ENCODE data around the gene EPB41L1. TPM values are rescaled to one million over a fixed set of nuclear protein-coding genes. Genes with fewer than 3 reads are reported as not detected.

Gene EPB41L1
- total and polyA plus RNA-seq, 8 donors: 17.6 to 40.5 (median 30.8) TPM

DNA sequence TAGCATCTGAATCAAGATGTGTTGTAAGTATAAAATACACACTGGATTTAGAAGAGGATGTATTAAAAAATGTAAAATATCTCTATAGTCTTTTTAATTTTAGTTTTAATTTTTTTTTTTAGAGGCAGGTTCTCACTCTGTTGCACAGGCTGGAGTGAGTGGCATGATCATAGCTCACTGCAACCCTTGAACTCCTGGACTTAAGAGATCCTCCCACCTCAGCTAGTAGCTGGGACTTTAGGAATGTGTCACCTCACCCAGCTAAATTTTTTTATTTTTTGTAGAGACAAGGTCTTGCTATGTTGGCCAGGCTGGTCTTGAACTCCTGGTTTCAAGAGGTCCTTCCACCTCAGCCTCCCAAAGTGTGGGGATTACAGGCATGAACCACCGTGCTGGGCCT, 46.7 kb upstream of the EPB41L1 start:
- Histone ChIP-seq H3K9me3 (no peaks in the 10 kb centered on the region), H3K27ac (no peak overlapping the region), H3K4me3 (no peak overlapping the region), H3K27me3 (no peaks in the 10 kb centered on the region), H3K4me1 (peaks cover 29 to 34% (median 33%) of the 10 kb centered on the region in 3 donors), H3K36me3 (no peaks in the 10 kb centered on the region)
- FAIRE-seq: no peak
- DNase-seq: no peak
- 85 to 87% methylated on average over 1 of the region's 1 CpG for WGBS, 2 donors
- intact Hi-C loops (cut with DNase I): no loop called here
- no peak for ATAC-seq
- TF ChIP-seq, protein P1, sequence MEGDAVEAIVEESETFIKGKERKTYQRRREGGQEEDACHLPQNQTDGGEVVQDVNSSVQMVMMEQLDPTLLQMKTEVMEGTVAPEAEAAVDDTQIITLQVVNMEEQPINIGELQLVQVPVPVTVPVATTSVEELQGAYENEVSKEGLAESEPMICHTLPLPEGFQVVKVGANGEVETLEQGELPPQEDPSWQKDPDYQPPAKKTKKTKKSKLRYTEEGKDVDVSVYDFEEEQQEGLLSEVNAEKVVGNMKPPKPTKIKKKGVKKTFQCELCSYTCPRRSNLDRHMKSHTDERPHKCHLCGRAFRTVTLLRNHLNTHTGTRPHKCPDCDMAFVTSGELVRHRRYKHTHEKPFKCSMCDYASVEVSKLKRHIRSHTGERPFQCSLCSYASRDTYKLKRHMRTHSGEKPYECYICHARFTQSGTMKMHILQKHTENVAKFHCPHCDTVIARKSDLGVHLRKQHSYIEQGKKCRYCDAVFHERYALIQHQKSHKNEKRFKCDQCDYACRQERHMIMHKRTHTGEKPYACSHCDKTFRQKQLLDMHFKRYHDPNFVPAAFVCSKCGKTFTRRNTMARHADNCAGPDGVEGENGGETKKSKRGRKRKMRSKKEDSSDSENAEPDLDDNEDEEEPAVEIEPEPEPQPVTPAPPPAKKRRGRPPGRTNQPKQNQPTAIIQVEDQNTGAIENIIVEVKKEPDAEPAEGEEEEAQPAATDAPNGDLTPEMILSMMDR (IDR thresholded peaks at IDR 0.05): no peak

DNA sequence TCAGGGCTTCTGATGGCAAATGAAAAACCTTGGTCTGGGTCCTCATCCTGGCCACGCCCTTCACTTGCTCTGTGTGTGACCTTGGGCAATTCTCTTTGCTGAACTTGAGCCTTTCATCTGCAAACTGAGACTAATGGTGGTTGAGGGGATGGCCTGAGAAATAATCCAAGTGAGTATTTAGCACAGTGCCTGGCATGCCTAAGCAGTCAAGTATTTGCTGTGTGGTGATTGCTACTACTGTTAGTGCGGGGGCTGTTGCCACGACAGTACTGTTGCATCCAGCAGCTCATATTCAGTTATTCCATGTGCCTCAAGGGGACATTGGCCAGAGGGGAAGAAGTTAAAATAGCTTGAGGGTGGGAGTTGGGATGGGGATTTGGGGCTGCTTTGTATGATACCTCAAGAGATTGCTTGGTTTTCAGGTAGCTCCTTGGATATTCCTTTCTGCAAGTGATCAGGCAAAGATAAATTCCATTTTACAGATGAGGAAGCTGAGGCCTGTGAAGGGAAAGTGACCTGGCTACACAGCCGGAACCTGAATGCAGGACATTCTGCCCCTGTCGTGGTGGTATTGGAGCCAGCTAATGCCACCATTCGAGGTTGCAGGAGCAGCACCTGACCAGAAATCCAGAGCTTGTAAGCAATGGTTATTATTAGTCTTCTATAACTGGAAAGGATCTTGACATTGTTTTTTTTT, 45.1 kb upstream of the EPB41L1 start:
- intact Hi-C loops (cut with DNase I): no loop called here
- Histone ChIP-seq H3K27me3 (no peaks in the 10 kb centered on the region), H3K4me3 (no peak overlapping the region), H3K27ac (peak overlapping the region in 1 of 4 donors; percentile 12), H3K4me1 (peaks cover 15 to 22% (median 20%) of the 10 kb centered on the region in 3 donors), H3K9me3 (no peaks in the 10 kb centered on the region), H3K36me3 (no peaks in the 10 kb centered on the region)
- FAIRE-seq (no peak), DNase-seq (no peak), ATAC-seq (no peak)
- TF ChIP-seq, protein P1 (IDR thresholded peaks at IDR 0.05): no peak
- 88 to 90% methylated on average over 6 of the region's 6 CpGs for WGBS, 2 donors

DNA sequence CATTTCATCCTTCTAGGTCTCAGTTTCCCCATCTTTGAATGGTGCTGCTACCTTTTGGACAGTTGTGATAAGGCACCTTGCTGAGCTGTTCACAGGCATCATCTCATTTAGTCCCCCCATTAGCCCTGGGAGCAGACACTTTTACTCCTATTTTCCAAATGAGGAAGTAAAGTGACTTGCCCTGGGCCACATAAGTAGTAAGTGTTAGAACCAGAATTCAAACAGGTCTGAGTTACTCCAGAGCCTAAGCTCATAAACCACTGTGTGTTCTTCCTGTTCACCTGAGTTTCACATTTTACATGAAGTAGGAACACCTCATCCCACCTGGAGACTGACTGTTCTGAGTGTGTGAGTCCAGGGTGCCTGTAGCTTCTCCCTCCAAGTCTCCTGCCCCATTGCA, 43.5 kb upstream of the EPB41L1 start:
- ATAC-seq (no peak), DNase-seq (no peak), FAIRE-seq (no peak)
- Histone ChIP-seq H3K9me3 (no peaks in the 10 kb centered on the region), H3K36me3 (no peaks in the 10 kb centered on the region), H3K27ac (peak overlapping the region in 3 of 4 donors; percentile 0 to 78 (median 58)), H3K27me3 (no peaks in the 10 kb centered on the region), H3K4me1 (peaks cover 8 to 11% (median 8%) of the 10 kb centered on the region in 3 donors), H3K4me3 (no peak overlapping the region)
- intact Hi-C loops (cut with DNase I): no loop called here
- TF ChIP-seq, protein P1 (IDR thresholded peaks at IDR 0.05): no peak

DNA sequence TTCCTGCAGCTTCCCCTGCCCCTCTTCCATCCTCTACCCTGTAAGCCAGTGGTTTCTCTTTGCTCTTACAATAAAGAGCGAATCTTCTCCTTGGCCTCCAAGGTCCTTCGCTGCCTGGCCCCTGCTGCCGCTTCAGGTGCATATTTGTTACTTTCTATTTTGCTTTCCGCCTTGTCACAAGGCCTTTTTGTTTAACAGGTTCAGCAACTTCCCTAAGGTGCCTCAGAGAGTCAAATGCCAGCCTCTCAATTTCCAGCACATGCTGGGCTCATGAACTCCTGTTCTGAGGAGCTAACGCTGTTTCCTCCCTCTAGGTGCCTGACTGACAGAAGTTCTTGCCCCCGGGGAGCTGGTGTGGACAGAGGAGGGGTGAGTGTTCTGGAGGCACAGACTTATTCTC, 42.4 kb upstream of the EPB41L1 start:
- Histone ChIP-seq H3K36me3 (no peaks in the 10 kb centered on the region), H3K9me3 (no peaks in the 10 kb centered on the region), H3K4me3 (no peak overlapping the region), H3K27ac (peak overlapping the region; percentile 0 to 78 (median 42)), H3K4me1 (no peaks in the 10 kb centered on the region), H3K27me3 (no peaks in the 10 kb centered on the region)
- no peak for FAIRE-seq
- TF ChIP-seq, protein P1 (IDR thresholded peaks at IDR 0.05): no peak
- 47 to 63% methylated on average over 6 of the region's 6 CpGs for WGBS, 2 donors
- peak; percentile 40 to 68 (median 65) for ATAC-seq
- DNase-seq: no peak
- intact Hi-C loops (cut with DNase I): no loop called here

DNA sequence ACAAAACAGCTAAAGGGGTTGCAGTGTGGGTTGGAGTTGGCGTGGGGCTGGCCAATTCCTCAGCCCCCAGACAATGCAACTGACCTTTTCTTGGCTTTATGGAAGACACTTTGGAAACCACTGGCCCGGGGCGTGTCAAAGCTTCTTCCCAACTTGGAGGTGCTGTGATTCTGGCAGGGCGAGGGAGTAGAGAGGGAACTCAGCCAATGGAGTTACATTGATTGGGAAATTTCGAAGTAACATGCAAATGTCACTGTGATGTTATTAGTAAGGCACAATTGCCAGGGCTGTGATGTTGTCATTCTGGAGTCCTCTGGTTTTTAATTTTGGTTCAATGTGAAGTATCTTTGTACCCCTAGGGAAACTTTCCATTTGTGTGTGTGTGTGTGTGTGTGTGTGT, 41.5 kb upstream of the EPB41L1 start:
- 64 to 70% methylated on average over 5 of the region's 5 CpGs for WGBS, 2 donors
- DNase-seq: no peak
- ATAC-seq: peak in 3 of 4 donors; percentile 17 to 33 (median 24)

More for the DNA sequence above, 41.5 kb upstream of the EPB41L1 start:
- TF ChIP-seq, protein P1 (IDR thresholded peaks at IDR 0.05): no peak
- no peaks in the 10 kb centered on the region for H3K27me3 ChIP-seq
- H3K9me3 ChIP-seq: no peaks in the 10 kb centered on the region
- H3K4me3 ChIP-seq: no peak overlapping the region
- no peak for FAIRE-seq
- H3K27ac ChIP-seq: peak overlapping the region; percentile 0 to 78 (median 42)
- no peaks in the 10 kb centered on the region for H3K4me1 ChIP-seq
- no peaks in the 10 kb centered on the region for H3K36me3 ChIP-seq
- intact Hi-C loops (cut with DNase I): no loop called here
